Skeletal muscle tissue (tissue), 4 donors: ENCODE results near the gene NF1. TPM values are rescaled to one million over a fixed set of nuclear protein-coding genes. Genes with fewer than 3 reads are reported as not detected.
"Not testable (repeated sequence)": the region's sequence is repeated elsewhere in the genome, so short reads cannot be mapped to it uniquely, and the experiment has no call there.

ENCODE experiments used
- H3K27ac ChIP-seq: one replicate; pipeline ENCODE4 v1.7.0; 2013; ENCODE audit warnings: mild to moderate bottlenecking, low read depth, low read length, inconsistent platforms
- H3K27me3 ChIP-seq, 3 donors: one replicate each; pipeline ENCODE4 v1.7.0; 2013; ENCODE audit warnings: low read length in 3 of 3; ENCODE audit not compliant: control insufficient read depth in 3 of 3, insufficient read depth in 3 of 3
- H3K36me3 ChIP-seq, 3 donors: one replicate each; pipeline ENCODE4 v1.7.0; 2013; ENCODE audit warnings: low read length in 3 of 3; ENCODE audit not compliant: control insufficient read depth in 3 of 3, insufficient read depth in 3 of 3
- H3K4me1 ChIP-seq, 3 donors: one replicate each; pipeline ENCODE4 v1.7.0; 2013; ENCODE audit warnings: low read length in 3 of 3, mild to moderate bottlenecking in 3 of 3; ENCODE audit not compliant: control insufficient read depth in 3 of 3, insufficient read depth in 3 of 3
- H3K4me3 ChIP-seq, 3 donors: one replicate each; pipeline ENCODE4 v1.7.0; 2013; ENCODE audit warnings: low read length in 3 of 3
- H3K9ac ChIP-seq, 3 donors: one replicate each; pipeline ENCODE4 v1.7.0; 2013; ENCODE audit warnings: low read length in 3 of 3, mild to moderate bottlenecking in 3 of 3, moderate library complexity in 2 of 3, low read depth in 1 of 3
- H3K9me3 ChIP-seq, 3 donors: one replicate each; pipeline ENCODE4 v1.7.0; 2013; ENCODE audit warnings: low read length in 3 of 3; ENCODE audit not compliant: control insufficient read depth in 3 of 3
- total RNA-seq: library from RNA; depleted of rRNA; stranded (reverse); fragments of >200 nt; gene quantifications from one replicate; pipeline ENCODE4 v1.2.3, GENCODE V29; 2014
- donor health status: Osteomylitis.

NF1 gene
- total RNA-seq, 1 donor from 2014 or later = 76.2 TPM

- H3K27ac ChIP-seq = no peak overlapping the region
- no peak overlapping the region for H3K4me3 ChIP-seq
- H3K4me1 ChIP-seq = peaks cover 4 to 5% (median 5%) of the 10 kb centered on the region in 3 donors
- no peak overlapping the region for H3K9ac ChIP-seq
- H3K27me3 ChIP-seq = no peaks in the 10 kb centered on the region
- H3K9me3 ChIP-seq = no peaks in the 10 kb centered on the region
- no peaks in the 10 kb centered on the region for H3K36me3 ChIP-seq
Observed at GRCh38 chr17:31100840-31101459, 6.2 kb downstream of the NF1 start.

DNA sequence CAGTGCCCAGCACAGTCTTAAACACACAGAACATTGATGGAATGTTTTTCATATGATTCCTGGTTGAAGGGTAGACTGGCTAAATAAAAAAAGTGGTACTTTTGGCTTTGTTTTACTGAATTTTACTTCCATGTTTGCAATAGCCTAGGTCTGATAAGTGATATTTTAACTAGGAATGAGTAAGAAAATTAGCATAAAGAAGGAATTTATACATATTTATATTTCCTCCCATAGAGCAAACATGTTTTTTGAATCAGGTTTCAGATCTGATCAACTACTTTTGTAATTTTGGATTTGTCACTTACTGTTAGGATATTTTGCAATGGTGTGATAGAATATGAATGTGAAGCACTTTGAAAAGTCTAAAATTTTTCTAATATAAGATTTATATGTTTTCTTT lies 7.2 kb downstream of the NF1 start:
- Histone ChIP-seq H3K27ac (no peak overlapping the region), H3K9me3 (no peaks in the 10 kb centered on the region), H3K36me3 (no peaks in the 10 kb centered on the region), H3K9ac (no peak overlapping the region), H3K4me1 (no peaks in the 10 kb centered on the region), H3K4me3 (no peak overlapping the region), H3K27me3 (no peaks in the 10 kb centered on the region)

GRCh38 chr17:31105991-31106390 lies 11.2 kb downstream of the NF1 start:
- Histone ChIP-seq H3K9ac (no peak overlapping the region), H3K36me3 (no peaks in the 10 kb centered on the region), H3K4me3 (no peak overlapping the region), H3K9me3 (no peaks in the 10 kb centered on the region), H3K4me1 (peaks cover 0 to 3% (median 0%) of the 10 kb centered on the region in 3 donors), H3K27ac (no peak overlapping the region), H3K27me3 (no peaks in the 10 kb centered on the region)

GRCh38 chr17:31111183-31111582 lies 16.4 kb downstream of the NF1 start:
- Histone ChIP-seq H3K4me1 (peaks cover 0 to 3% (median 0%) of the 10 kb centered on the region in 3 donors), H3K27ac (no peak overlapping the region), H3K36me3 (peaks cover 0 to 2% (median 0%) of the 10 kb centered on the region in 3 donors), H3K27me3 (no peaks in the 10 kb centered on the region), H3K4me3 (no peak overlapping the region), H3K9ac (no peak overlapping the region), H3K9me3 (no peaks in the 10 kb centered on the region)

DNA sequence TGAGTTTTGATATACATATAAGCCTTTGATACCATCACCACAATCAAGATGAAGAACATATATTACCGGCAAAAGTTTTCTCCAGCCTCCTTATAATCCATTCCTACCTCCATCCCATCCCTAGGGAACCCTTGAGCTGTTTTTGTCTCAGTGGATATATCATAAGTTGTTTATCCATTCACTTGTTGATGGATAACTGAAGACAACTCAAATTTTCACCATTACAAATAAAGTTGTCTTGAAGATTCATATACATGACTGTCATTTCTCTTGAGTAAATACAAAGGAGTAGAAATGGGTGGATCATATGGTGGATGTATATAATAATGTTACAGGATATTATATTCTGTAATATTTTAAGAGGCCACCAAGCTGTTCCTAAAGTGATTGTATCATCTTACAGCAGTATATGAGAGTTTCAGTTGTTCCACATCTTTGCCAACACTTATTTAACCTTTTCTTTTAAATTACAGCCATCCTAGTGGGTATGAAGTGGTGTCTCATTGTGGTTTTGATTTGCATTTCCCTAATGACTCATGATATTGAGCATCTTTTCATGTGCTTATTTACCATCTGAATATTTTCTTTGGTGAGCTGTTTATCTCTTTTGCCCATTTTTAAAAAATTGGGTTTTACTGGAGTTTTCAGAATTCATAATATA lies 17.4 kb downstream of the NF1 start:
- Histone ChIP-seq H3K36me3 (peaks cover 0 to 2% (median 0%) of the 10 kb centered on the region in 3 donors), H3K9me3 (no peaks in the 10 kb centered on the region), H3K4me3 (no peak overlapping the region), H3K27me3 (no peaks in the 10 kb centered on the region), H3K27ac (no peak overlapping the region), H3K9ac (no peak overlapping the region), H3K4me1 (peaks cover 0 to 3% (median 0%) of the 10 kb centered on the region in 3 donors)

GRCh38 chr17:31113368-31113767 lies 18.6 kb downstream of the NF1 start:
- not testable (repeated sequence) for H3K27me3 ChIP-seq, H3K9me3 ChIP-seq, H3K27ac ChIP-seq, H3K4me3 ChIP-seq, H3K4me1 ChIP-seq, H3K36me3 ChIP-seq, H3K9ac ChIP-seq

- Histone ChIP-seq H3K27me3 (no peaks in the 10 kb centered on the region), H3K27ac (no peak overlapping the region), H3K4me3 (no peak overlapping the region), H3K4me1 (peaks cover 0 to 3% (median 0%) of the 10 kb centered on the region in 3 donors), H3K9me3 (no peaks in the 10 kb centered on the region), H3K36me3 (peaks cover 0 to 2% (median 0%) of the 10 kb centered on the region in 3 donors), H3K9ac (no peak overlapping the region)
Observed at GRCh38 chr17:31113939-31114338, 19.2 kb downstream of the NF1 start.

- Histone ChIP-seq H3K27ac (no peak overlapping the region), H3K27me3 (no peaks in the 10 kb centered on the region)
Observed at GRCh38 chr17:31114956-31115555, 20.3 kb downstream of the NF1 start.

GRCh38 chr17:31116167-31116566 lies 21.4 kb downstream of the NF1 start:
- no peaks in the 10 kb centered on the region for H3K4me1 ChIP-seq

More at GRCh38 chr17:31114956-31115555, 20.3 kb downstream of the NF1 start:
- Histone ChIP-seq H3K9me3 (no peaks in the 10 kb centered on the region), H3K9ac (no peak overlapping the region), H3K36me3 (peaks cover 0 to 2% (median 0%) of the 10 kb centered on the region in 3 donors), H3K4me3 (no peak overlapping the region), H3K4me1 (peaks cover 0 to 2% (median 0%) of the 10 kb centered on the region in 3 donors)

GRCh38 chr17:31122746-31123145 lies 28.0 kb downstream of the NF1 start:
- Histone ChIP-seq H3K9me3 (no peaks in the 10 kb centered on the region), H3K4me3 (no peak overlapping the region), H3K4me1 (peaks cover 0 to 5% (median 5%) of the 10 kb centered on the region in 3 donors), H3K36me3 (no peaks in the 10 kb centered on the region), H3K9ac (no peak overlapping the region), H3K27ac (no peak overlapping the region), H3K27me3 (no peaks in the 10 kb centered on the region)

More at GRCh38 chr17:31116167-31116566, 21.4 kb downstream of the NF1 start:
- peaks cover 0 to 2% (median 0%) of the 10 kb centered on the region in 3 donors for H3K36me3 ChIP-seq
- H3K27ac ChIP-seq = no peak overlapping the region
- H3K4me3 ChIP-seq = no peak overlapping the region
- H3K9me3 ChIP-seq = no peaks in the 10 kb centered on the region
- H3K27me3 ChIP-seq = no peaks in the 10 kb centered on the region
- no peak overlapping the region for H3K9ac ChIP-seq
